Natural killer cell (primary cell): ENCODE results near the gene IL18RAP. TPM values are rescaled to one million over a fixed set of nuclear protein-coding genes. Genes with fewer than 3 reads are reported as not detected.

Experiments
- ATAC-seq, 3 donors: fragments of 150-1000 bp in 2 of 3; fragments of 200-7000 bp in 1 of 3; cut with Tn5 transposase; 1 replicate in 1 of 3; 2 replicates in 2 of 3; pipeline ENCODE4 v1.10.0; 2021; ENCODE audit warnings: mild to moderate bottlenecking in 2 of 3, moderate library complexity in 2 of 3
- DNase-seq, 2 donors: peaks; one replicate each; pipeline versions ENCODE4 v3.0.0 to v3.0.0-alpha.2; 2013 to 2021; ENCODE audit warnings: mixed read lengths in 1 of 2
- H3K27ac ChIP-seq: one replicate; pipeline ENCODE4 v1.5.1; 2013; ENCODE audit warnings: mild to moderate bottlenecking, low read length
- H3K27me3 ChIP-seq: one replicate; pipeline ENCODE4 v1.6.1; 2013; ENCODE audit warnings: low read length; ENCODE audit not compliant: control insufficient read depth, insufficient read depth
- H3K36me3 ChIP-seq: one replicate; pipeline ENCODE4 v1.6.1; 2013; ENCODE audit warnings: low read length; ENCODE audit not compliant: control insufficient read depth, insufficient read depth
- H3K4me1 ChIP-seq: one replicate; pipeline ENCODE4 v1.6.1; 2013; ENCODE audit warnings: low read length; ENCODE audit not compliant: control insufficient read depth, insufficient read depth
- H3K4me3 ChIP-seq: one replicate; pipeline ENCODE4 v1.5.1; 2013; ENCODE audit warnings: low read length
- H3K9me3 ChIP-seq: one replicate; pipeline ENCODE4 v1.6.1; 2013; ENCODE audit warnings: low read length; ENCODE audit not compliant: control insufficient read depth, insufficient read depth
- H3K27ac Mint-ChIP-seq, 2 donors: one replicate each; pipeline ENCODE4 v1.8.0; 2022; ENCODE audit warnings: mild to moderate bottlenecking in 2 of 2, mixed read lengths in 2 of 2, moderate library complexity in 1 of 2
- H3K27me3 Mint-ChIP-seq, 2 donors: one replicate each; pipeline ENCODE4 v1.8.0; 2022; ENCODE audit warnings: low read depth in 2 of 2, mixed read lengths in 2 of 2
- H3K36me3 Mint-ChIP-seq: one replicate; pipeline ENCODE4 v1.8.0; 2022; ENCODE audit warnings: mixed read lengths
- H3K4me1 Mint-ChIP-seq, 2 donors: one replicate each; pipeline ENCODE4 v1.8.0; 2022; ENCODE audit warnings: mixed read lengths in 2 of 2
- H3K4me3 Mint-ChIP-seq: one replicate; pipeline ENCODE4 v1.8.0; 2022; ENCODE audit warnings: mild to moderate bottlenecking, moderate library complexity, mixed read lengths
- H3K9me3 Mint-ChIP-seq, 2 donors: one replicate each; pipeline ENCODE4 v1.8.0; 2022; ENCODE audit warnings: mixed read lengths in 2 of 2
- WGBS: methylation state at CpG from one replicate; pipeline ENCODE4 v1.1.7; 2013; ENCODE audit warnings: missing lambda C conversion rate; ENCODE audit not compliant: insufficient coverage; 5-methylcytosine and 5-hydroxymethylcytosine counted together
- intact Hi-C: fragments of 100-400 bp; cut with micrococcal nuclease; formaldehyde crosslinking; loops from one replicate; pipeline ENCODE4 v1.14.2; 2022
- total RNA-seq, 4 donors: library from RNA; stranded (reverse); fragments of 120-200 nt in 1 of 4; gene quantifications; one replicate each; pipeline versions ENCODE4 v1.2.3 to v1.2.4, GENCODE V29; 2013 to 2022
- TF ChIP-seq, protein P1 (sequence below): fragments of 200-600 bp; IDR thresholded peaks from one replicate; pipeline ENCODE4 v1.8.0; 2022; ENCODE audit warnings: antibody characterized with exemption

IL18RAP gene
- total RNA-seq, 3 donors from 2014 or later (not counting 1 experiment from before 2014, with no cell fraction given), result 136 to 309 (median 203) TPM

DNA sequence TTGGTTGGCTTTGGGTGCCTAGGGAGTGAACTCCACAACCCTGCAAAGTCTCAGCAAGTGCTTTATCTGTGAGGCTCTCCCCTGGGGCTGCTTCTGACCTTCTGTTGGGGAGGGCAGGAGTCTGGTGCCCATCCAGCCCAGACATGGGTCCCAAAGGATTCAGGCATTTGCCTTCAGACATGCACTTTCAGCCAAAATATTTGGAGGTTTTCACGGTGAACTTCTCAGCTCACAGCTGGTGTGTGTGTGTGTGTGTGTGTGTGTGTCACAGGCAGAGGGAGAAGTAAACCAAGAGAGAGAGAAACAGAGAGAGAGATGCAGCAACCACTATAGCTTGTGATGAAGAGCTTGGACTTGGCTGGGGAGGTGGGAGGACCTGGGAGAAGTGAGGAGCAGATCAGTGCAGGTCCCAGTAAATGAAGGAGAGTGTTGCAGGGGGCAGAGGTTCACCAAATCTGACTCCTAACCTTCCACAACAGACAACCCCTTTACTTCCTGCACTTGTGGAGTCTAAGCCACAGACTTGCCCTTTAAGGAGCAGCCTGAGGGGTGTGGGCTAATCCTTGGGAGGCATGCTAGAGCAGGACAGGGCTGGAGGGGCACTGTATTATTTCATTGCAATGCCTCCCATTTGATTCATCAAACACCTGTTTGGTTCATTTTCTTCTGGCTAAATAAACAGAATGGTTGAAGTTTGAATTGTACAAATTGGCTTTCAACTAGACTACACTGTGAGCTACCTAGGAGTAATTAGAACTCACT lies 64.2 kb downstream of the IL18RAP start:
- no peak overlapping the region for H3K4me3 ChIP-seq
- intact Hi-C loops, result no loop called here
- no peak overlapping the region for H3K27ac ChIP-seq
- TF ChIP-seq, protein P1, sequence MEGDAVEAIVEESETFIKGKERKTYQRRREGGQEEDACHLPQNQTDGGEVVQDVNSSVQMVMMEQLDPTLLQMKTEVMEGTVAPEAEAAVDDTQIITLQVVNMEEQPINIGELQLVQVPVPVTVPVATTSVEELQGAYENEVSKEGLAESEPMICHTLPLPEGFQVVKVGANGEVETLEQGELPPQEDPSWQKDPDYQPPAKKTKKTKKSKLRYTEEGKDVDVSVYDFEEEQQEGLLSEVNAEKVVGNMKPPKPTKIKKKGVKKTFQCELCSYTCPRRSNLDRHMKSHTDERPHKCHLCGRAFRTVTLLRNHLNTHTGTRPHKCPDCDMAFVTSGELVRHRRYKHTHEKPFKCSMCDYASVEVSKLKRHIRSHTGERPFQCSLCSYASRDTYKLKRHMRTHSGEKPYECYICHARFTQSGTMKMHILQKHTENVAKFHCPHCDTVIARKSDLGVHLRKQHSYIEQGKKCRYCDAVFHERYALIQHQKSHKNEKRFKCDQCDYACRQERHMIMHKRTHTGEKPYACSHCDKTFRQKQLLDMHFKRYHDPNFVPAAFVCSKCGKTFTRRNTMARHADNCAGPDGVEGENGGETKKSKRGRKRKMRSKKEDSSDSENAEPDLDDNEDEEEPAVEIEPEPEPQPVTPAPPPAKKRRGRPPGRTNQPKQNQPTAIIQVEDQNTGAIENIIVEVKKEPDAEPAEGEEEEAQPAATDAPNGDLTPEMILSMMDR, result no peak
- DNase-seq (no peak), ATAC-seq (no peak)
- no peaks in the 10 kb centered on the region for H3K9me3 ChIP-seq
- peak overlapping the region in 1 of 2 donors; percentile 58 for H3K27ac Mint-ChIP-seq
- H3K27me3 Mint-ChIP-seq, result no peaks in the 10 kb centered on the region
- no peaks in the 10 kb centered on the region for H3K9me3 Mint-ChIP-seq
- no peaks in the 10 kb centered on the region for H3K36me3 Mint-ChIP-seq
- no peaks in the 10 kb centered on the region for H3K36me3 ChIP-seq
- peaks cover 33% of the 10 kb centered on the region for H3K4me1 ChIP-seq
- H3K4me1 Mint-ChIP-seq, result peaks cover 44 to 51% of the 10 kb centered on the region in 2 donors
- no peak overlapping the region for H3K4me3 Mint-ChIP-seq
- H3K27me3 ChIP-seq, result no peaks in the 10 kb centered on the region
- 56% methylated on average over 1 of the region's 1 CpG for WGBS

DNA sequence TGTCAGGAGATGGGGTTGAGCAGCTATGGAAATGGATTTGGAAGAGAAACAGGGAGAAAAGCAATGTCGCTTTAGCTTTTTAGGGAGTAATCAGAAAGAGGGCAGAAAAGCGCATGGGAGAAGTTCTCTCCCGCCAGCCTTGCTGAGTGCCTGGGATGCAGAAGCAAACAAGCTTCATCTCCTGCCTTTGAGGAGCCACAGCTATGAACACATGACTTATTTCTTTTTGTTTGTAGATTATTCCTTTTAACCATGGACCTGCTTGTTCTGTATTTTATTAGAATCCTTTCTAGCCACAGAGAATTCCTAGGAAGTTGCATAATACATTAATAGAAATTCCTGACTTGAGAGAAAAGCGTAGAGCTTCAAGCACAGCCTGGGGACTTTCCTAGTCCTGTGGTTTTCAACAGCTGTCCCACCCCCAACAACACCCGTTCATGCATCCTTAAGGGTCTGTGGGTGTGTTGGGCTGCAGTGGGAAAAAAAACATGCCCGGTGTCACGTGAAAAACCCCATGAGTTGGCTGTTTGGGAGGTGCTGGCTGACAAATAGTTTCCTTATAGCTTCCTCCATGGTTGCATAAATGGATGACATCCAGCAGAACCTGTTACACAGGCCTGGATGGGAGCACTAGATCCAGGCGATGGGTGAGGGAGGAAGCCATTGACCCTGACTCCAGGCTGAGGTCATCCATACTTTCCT lies 65.0 kb downstream of the IL18RAP start:
- ATAC-seq, result no peak
- Histone ChIP-seq H3K4me3 (no peak overlapping the region), H3K27me3 (no peaks in the 10 kb centered on the region), H3K9me3 (no peaks in the 10 kb centered on the region), H3K27ac (no peak overlapping the region), H3K36me3 (no peaks in the 10 kb centered on the region), H3K4me1 (peaks cover 33% of the 10 kb centered on the region)
- H3K27me3 Mint-ChIP-seq, result no peaks in the 10 kb centered on the region
- no peak overlapping the region for H3K27ac Mint-ChIP-seq
- H3K4me3 Mint-ChIP-seq, result no peak overlapping the region
- TF ChIP-seq, protein P1, result no peak
- H3K9me3 Mint-ChIP-seq, result no peaks in the 10 kb centered on the region
- H3K36me3 Mint-ChIP-seq, result peaks cover 4% of the 10 kb centered on the region
- peaks cover 49 to 51% of the 10 kb centered on the region in 2 donors for H3K4me1 Mint-ChIP-seq
- WGBS, result 61% methylated on average over 7 of the region's 8 CpGs
- intact Hi-C loops, result no loop called here
- no peak for DNase-seq

DNA sequence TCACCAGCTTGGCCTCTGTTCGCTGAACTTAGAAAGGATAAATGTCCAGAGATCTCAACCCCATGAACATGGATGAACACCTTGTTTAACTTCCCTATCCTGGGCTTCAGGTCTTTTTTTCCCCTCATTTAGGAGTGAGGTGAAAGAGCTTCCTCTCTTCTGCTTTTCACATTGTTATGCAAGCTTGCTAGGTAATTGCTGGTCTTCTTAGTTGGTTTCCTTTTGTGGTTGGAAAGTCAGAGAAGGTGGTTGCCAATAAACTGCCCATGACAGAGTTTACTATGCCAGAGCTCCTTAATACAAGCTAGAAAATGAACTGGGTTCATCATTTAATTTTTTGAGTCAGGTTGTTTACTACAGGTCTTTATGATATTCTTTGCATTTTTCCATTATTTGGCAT lies 66.7 kb downstream of the IL18RAP start:
- ATAC-seq (peak; percentile 68 to 91 (median 79)), DNase-seq (peak in 1 of 2 donors; percentile 23)
- Mint-ChIP-seq H3K9me3 (no peaks in the 10 kb centered on the region), H3K4me1 (peaks cover 51% of the 10 kb centered on the region in 2 donors), H3K27ac (peak overlapping the region; percentile 82 to 87), H3K27me3 (peaks cover 0 to 3% of the 10 kb centered on the region in 2 donors), H3K36me3 (peaks cover 16% of the 10 kb centered on the region), H3K4me3 (peak overlapping the region; percentile 80)
- Histone ChIP-seq H3K4me1 (peaks cover 33% of the 10 kb centered on the region), H3K36me3 (no peaks in the 10 kb centered on the region), H3K27ac (no peak overlapping the region), H3K9me3 (no peaks in the 10 kb centered on the region), H3K27me3 (no peaks in the 10 kb centered on the region), H3K4me3 (no peak overlapping the region)
- 82% methylated on average over 1 of the region's 1 CpG for WGBS
- TF ChIP-seq, protein P1, result no peak
- intact Hi-C loops, result no loop called here
